Measurements from ENCODE around the gene CPNE7. TPM values are rescaled to one million over a fixed set of nuclear protein-coding genes. Genes with fewer than 3 reads are reported as not detected.

CPNE7 gene
- total and polyA plus RNA-seq, 2 experiments from 2014 or later, result 8.7 to 24.8 TPM

DNA sequence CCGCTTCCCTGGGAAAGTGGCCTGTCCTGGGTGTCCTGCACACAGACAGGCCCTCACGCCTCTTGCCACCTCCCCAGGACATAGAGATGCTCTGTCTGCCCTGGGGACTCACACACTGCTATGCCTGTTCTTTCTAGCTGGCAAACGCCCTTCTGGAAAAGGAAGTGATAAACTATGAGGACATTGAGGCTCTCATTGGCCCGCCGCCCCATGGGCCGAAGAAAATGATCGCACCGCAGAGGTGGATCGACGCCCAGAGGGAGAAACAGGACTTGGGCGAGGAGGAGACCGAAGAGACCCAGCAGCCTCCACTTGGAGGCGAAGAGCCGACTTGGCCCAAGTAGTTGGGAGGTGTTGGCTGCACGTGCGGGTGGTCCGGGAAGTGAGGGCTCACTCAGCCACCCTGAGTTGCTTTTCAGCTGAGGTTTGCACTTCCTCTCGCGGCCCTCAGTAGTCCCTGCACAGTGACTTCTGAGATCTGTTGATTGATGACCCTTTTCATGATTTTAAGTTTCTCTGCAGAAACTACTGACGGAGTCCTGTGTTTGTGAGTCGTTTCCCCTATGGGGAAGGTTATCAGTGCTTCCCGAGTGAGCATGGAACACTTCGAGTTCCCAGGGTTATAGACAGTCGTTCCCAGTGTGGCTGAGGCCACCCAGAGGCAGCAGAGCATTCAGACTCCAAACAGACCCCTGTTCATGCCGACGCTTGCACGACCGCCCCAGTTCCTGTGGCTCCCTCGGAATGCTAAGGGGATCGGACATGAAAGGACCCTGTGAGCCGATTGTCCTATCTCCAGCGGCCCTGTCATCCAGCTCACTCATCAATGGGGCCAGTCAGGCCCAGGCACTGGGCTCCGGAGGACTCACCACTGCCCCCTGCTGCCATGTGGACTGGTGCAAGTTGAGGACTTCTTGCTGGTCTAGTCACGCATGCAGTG, 18.5 kb upstream of the CPNE7 start:
- 80% methylated on average over 34 of the region's 34 CpGs for WGBS (ENCODE audit: low lambda C conversion rate, missing lambda C conversion rate)
- peaks cover 10% of the 10 kb centered on the region for H4K20me1 ChIP-seq (ENCODE audit: insufficient read depth, poor library complexity, severe bottlenecking)
- H3K79me2 ChIP-seq, result peaks cover 15% of the 10 kb centered on the region
- no peak overlapping the region for H3K4me2 ChIP-seq
- TF ChIP-seq, protein P1, sequence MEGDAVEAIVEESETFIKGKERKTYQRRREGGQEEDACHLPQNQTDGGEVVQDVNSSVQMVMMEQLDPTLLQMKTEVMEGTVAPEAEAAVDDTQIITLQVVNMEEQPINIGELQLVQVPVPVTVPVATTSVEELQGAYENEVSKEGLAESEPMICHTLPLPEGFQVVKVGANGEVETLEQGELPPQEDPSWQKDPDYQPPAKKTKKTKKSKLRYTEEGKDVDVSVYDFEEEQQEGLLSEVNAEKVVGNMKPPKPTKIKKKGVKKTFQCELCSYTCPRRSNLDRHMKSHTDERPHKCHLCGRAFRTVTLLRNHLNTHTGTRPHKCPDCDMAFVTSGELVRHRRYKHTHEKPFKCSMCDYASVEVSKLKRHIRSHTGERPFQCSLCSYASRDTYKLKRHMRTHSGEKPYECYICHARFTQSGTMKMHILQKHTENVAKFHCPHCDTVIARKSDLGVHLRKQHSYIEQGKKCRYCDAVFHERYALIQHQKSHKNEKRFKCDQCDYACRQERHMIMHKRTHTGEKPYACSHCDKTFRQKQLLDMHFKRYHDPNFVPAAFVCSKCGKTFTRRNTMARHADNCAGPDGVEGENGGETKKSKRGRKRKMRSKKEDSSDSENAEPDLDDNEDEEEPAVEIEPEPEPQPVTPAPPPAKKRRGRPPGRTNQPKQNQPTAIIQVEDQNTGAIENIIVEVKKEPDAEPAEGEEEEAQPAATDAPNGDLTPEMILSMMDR (IDR thresholded peaks at IDR 0.05; ENCODE audit: poor library complexity), result peak; percentile 58
- no peak for TF ChIP-seq EZH2phosphoT487 (IDR thresholded peaks at IDR 0.05; ENCODE audit: low read depth, severe bottlenecking, unreplicated experiment)
- H3K9me2 ChIP-seq (replicated peaks; ENCODE audit: insufficient read depth), result no peaks in the 10 kb centered on the region
- no peak overlapping the region for H3K27ac ChIP-seq
- no peaks in the 10 kb centered on the region for H3K36me3 ChIP-seq (replicated peaks; ENCODE audit: insufficient read depth, low read depth)
- DNase-seq (ENCODE audit: low spot score), result peak; percentile 83
- H2AFZ ChIP-seq, result no peak overlapping the region
- no peaks in the 10 kb centered on the region for H3K9me3 ChIP-seq (ENCODE audit: low read depth)
- H3K4me3 ChIP-seq, result no peak overlapping the region
- H3K4me1 ChIP-seq (ENCODE audit: insufficient read depth), result peaks cover 8% of the 10 kb centered on the region
- H3K27me3 ChIP-seq, result no peaks in the 10 kb centered on the region

DNA sequence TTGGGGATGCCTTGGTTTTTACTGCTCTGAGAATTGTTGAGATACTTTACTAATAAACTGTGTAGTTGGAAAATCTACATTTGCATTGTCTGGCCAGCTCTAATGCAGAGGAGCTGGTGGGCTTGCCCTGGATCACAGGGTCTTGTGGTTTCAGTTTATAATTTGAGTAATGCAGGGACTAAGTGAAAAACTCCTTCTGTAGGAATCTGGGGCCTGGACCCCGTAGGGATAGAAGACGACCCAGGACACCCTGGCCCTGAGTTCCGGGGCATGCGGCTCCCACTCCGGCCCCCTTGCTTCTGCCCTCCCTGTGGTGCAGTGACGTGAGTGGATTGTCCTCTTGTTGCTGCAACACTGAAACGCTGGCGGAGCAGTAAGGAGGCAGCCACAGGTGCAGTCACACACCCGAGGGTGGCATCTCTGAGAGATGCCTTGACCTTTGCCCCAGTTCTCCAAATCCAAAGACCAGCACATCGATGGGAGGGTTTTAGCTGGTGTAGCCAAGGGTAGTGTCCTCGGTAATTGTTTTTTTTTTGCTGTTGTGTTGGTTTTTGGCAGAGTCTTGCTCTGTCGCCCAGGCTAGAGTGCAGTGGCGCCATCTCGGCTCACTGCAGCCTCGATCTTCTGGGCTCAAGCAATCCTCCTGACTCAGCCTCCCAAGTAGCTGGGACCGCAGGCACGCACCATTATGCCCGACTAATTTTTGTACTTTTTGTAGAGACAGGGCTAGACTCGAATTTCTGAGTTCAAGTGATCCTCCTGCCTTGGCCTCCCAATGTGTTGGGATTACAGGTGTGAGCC, 17.7 kb upstream of the CPNE7 start:
- Histone ChIP-seq H3K9me3 (ENCODE audit: low read depth) (no peaks in the 10 kb centered on the region), H3K27ac (no peak overlapping the region), H3K4me3 (no peak overlapping the region), H3K27me3 (no peaks in the 10 kb centered on the region), H3K79me2 (peaks cover 21% of the 10 kb centered on the region), H3K9me2 (replicated peaks; ENCODE audit: insufficient read depth) (no peaks in the 10 kb centered on the region), H2AFZ (no peak overlapping the region), H3K36me3 (replicated peaks; ENCODE audit: insufficient read depth, low read depth) (no peaks in the 10 kb centered on the region), H4K20me1 (ENCODE audit: insufficient read depth, poor library complexity, severe bottlenecking) (peaks cover 19% of the 10 kb centered on the region), H3K4me1 (ENCODE audit: insufficient read depth) (peaks cover 14% of the 10 kb centered on the region), H3K4me2 (no peak overlapping the region)
- DNase-seq (ENCODE audit: low spot score), result no peak
- 94% methylated on average over 19 of the region's 19 CpGs for WGBS (ENCODE audit: low lambda C conversion rate, missing lambda C conversion rate)
- no peak for TF ChIP-seq EZH2 (IDR thresholded peaks at IDR 0.05; ENCODE audit: borderline replicate concordance)
- TF ChIP-seq EZH2phosphoT487 (IDR thresholded peaks at IDR 0.05; ENCODE audit: low read depth, severe bottlenecking, unreplicated experiment), result no peak
- TF ChIP-seq, protein P1 (IDR thresholded peaks at IDR 0.05; ENCODE audit: poor library complexity), result no peak

DNA sequence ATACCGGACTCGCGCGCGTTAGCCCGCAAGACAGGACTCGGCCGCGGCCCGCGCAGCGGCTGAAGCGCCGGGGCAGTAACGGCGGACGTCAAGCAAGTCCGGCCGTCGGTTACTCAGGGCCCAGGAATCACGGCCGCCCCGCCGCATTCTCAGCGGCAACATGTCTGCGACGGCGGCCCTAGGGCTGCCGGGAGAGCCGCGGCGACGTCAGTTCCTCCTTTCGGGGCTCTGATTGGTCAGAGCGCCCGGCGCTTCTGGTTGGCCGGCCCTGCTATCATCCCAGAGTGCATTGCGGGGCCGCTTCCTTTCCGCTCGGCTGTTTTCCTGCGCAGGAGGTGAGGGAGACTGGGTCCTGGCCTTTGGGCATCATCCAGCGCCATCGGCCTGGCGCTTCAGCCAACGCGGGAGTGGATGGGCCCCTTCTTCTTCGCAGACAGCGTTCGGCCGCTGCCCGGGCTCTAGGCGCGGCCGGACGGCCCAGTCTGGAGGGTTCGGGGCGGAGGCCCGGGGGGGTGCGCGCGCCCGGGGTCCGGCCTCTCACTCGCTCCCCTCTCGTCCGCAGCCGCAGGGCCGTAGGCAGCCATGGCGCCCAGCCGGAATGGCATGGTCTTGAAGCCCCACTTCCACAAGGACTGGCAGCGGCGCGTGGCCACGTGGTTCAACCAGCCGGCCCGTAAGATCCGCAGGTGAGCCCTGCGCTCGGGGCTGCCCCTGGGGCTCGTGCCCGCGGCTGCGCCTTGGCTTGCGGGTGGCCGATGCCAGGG, 15.0 kb upstream of the CPNE7 start, which contains the start of gene RPL13:
Gene RPL13, plus strand, starts transcription at position 305 of the 764 bp plus-strand sequence. Its CDS starts 278 bp downstream, at position 583.
- Histone ChIP-seq H3K9me2 (replicated peaks; ENCODE audit: insufficient read depth) (no peaks in the 10 kb centered on the region), H4K20me1 (ENCODE audit: insufficient read depth, poor library complexity, severe bottlenecking) (peaks cover 46% of the 10 kb centered on the region), H3K4me3 (peak within 1 kb of the TSS; percentile 74), H2AFZ (peak within 1 kb of the TSS; percentile 90), H3K4me1 (ENCODE audit: insufficient read depth) (peaks cover 36% of the 10 kb centered on the region), H3K27ac (peak within 1 kb of the TSS; percentile 99), H3K9me3 (ENCODE audit: low read depth) (no peaks in the 10 kb centered on the region), H3K27me3 (no peaks in the 10 kb centered on the region), H3K36me3 (replicated peaks; ENCODE audit: insufficient read depth, low read depth) (no peaks in the 10 kb centered on the region), H3K79me2 (peaks cover 27% of the 10 kb centered on the region), H3K4me2 (peak within 1 kb of the TSS; percentile 95)
- DNase-seq (ENCODE audit: low spot score), result peak; percentile 98
- under 1% methylated on average over 69 of the region's 87 CpGs for WGBS (ENCODE audit: low lambda C conversion rate, missing lambda C conversion rate)
- TF ChIP-seq, protein P1 (IDR thresholded peaks at IDR 0.05; ENCODE audit: poor library complexity), result no peak
- TF ChIP-seq EZH2phosphoT487 (IDR thresholded peaks at IDR 0.05; ENCODE audit: low read depth, severe bottlenecking, unreplicated experiment) (no peak), EZH2 (IDR thresholded peaks at IDR 0.05; ENCODE audit: borderline replicate concordance) (no peak)
